GM19328 (cell line): Measurements from ENCODE around the gene REEP6.
"Not testable (repeated sequence)": the region's sequence is repeated elsewhere in the genome, so short reads cannot be mapped to it uniquely, and the experiment has no call there.

Experiments used
- ATAC-seq: cut with Tn5 transposase; IDR thresholded peaks from one replicate; pipeline ENCODE4 v1.9.1; 2021; ENCODE audit warnings: mild to moderate bottlenecking, moderate library complexity; ENCODE audit not compliant: unreplicated experiment

Gene REEP6

DNA sequence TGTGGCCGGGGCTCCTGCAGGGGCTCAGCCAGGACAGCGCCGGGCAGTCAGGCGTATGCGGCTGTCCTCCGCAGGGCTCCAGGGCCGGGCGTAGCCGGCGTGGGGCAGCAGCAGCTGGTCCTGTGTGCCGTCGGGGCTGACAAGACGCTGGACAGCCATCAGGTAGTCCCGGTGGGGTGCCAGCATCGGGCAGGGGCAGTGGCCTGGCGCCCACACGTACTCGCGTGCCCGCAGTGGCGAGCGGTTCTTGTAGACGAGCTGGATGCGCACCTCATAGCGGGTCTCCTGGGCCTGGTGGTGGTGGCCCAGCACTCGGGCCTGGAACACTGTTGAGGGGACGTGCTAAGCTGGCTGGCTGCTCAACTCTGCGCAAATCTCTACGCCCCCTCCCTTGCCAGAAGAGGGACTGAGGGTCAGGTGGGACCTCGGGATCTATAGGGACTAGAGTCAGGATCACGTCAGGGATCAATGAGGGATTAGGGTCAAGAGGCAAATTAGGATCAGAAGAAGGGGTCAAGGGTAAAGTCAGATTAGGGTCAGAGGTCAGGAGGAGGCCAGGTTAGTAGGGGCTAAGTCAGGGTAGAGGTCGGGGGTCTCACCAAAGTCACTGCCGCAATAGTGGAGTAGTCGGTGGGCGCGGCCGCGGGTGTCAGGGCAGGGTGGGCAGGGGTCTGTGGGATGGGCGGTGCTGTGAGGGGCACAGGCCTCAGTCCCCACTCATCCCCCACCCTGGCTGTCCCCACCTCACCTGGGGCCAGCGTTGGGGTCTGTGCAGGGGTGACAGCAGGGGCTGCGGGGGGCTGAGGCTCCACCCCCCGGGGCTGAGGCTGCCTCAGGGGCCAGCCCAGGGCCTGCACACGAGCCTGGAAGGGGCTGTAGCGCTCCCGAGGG, 15.3 kb downstream of the REEP6 start:
- ATAC-seq: no peak

DNA sequence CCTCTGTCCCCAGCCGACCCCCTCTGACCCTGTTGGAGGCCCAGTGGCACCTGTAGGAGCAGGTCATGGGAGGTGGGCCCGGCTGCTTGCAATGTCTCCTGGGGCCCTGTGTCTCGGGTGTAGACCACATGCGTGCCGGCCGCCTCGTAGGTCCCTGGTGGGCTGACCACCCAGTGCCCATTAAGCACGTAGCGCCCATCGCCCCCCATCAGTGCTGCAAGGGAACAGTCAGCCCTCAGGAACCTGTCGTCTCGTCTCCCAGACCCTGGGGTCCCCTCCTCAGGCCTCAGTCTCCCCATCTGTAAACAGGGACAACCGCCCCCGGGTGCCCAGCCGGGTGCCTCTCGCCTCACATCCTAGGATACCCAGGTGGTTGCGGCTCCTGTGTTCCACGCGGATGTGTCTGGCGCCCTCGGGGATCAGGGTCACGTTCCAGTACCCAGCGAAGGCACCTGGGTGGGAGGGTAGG, 16.2 kb downstream of the REEP6 start:
- ATAC-seq: no peak

DNA sequence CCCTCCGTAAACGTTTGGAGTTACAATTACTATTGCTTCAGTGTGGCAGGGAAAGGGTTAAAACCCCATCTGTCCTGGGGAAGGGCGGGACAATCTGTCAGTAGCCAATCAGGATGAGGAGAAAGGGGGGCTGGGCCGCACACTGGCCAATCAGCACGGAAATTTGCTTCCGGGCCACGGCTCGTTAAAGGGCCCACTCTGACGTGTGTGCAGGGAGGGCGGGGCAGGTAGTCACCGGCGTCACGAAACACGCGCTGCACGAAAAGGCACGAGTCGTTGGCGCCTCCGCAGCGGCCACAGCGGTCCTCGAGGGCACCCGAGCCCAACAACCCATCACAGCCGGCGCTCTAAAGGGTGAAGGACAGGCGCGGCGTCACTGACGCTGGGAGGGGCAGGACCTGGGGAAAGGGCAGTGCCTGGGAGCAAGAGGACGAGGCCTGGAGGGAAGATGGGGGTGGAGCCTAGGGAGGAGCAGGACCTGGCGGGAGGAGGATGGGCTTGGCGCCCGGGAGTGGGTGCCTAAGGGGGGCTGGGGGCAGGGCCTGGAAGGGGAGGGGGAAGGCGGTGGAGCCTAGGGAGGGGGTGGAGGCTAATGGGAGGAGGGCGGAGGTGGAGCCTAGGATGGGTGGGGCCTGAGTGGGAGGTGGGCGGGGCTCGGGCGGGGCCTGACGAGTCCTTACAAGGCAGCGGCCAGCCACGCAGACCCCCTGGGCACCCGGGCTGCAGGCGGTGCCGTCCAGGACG, 17.0 kb downstream of the REEP6 start:
- no peak for ATAC-seq

DNA sequence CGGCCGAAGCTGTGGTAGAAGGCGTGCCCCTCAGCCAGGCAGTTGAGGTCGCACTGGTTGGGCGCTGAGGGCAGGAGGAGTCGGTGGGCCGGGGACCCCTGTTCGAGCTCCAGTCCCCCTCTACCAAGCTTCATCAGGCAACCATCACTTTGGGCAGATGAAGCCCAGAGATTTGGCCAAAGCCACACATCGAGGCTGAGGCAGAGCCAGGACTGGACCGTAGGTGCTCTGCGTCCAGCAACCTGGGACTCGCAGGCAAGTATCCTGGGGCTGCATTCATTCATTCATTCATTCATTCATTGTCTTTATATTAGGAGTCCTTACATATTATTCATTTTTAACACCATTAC, 17.5 kb downstream of the REEP6 start:
- no peak for ATAC-seq

DNA sequence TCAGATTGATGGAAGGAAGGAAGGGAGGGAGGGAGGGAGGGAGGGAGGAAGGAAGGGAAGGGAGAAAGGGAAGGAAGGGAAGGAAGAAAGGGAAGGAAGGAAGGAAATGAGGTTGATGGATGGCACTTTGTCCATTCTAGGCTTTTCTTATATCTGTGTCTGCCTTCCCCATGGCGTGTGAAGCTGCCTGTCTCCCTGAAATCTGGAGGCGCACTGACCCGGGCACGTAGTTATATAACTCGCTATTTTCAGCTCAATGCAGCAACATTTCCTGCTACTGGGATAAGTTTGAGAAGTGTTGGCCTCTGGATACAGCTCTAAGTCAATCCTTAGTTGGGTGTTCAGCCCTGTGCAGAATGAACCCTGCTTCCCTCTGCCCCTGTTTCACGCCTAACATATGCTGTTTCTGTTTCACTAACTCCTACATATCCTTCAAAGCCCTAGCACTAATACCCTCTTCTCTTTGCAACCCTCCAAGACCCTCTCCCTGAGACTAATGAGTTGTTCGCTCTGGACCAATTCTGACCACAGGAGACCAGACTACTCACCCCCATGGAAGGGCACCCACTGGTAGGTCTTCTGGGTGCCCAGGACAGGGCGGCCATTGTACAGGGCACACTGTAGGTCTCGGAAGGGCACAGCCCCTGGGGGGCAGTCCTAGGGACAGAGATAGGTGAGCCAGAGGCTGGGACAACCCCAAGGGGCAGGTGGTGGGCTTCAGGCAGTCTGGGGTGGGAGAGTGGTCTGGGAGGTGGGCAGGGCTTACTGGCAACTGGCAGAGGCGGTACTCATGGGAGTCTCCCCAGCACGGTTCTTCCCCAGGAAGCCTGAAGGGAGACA, 18.8 kb downstream of the REEP6 start:
- ATAC-seq: no peak

DNA sequence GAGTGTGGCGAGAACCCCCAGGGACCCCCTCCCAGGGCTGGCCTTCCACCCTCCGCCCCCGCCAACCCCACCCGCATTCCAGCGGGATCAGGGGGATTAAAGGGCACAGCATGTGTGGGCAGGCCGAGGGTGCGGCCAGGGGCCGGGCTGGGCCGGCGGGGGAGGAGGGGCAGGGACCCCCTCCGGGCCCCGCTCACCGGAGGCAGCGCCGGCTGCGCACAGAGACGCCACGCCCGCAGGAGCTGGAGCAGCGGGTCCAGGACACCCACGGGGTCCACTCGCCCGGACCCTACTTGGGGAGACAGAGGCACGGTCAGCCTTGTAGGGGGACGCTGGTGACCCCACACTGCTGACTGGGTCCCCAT, 19.4 kb downstream of the REEP6 start:
- no peak for ATAC-seq

DNA sequence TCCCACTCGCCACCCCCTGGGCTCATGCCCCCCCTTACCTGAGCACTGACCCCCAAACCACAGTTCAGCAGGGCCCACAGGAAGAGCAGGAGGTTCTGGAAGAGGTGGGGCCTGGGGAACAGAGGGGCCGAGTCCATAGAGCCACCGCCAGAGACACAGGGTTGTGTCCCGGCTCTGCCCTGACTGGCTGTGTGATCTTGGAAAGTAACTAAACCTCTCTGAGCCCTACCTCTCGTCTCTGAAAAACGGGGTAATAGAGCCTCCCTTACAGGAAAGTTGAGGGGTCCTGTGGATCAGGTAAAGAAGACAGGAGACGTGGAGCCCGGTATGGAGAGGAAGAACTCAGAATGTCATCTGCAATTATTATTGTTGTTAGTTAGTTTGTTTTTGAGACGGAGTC, 19.8 kb downstream of the REEP6 start:
- no peak for ATAC-seq

DNA sequence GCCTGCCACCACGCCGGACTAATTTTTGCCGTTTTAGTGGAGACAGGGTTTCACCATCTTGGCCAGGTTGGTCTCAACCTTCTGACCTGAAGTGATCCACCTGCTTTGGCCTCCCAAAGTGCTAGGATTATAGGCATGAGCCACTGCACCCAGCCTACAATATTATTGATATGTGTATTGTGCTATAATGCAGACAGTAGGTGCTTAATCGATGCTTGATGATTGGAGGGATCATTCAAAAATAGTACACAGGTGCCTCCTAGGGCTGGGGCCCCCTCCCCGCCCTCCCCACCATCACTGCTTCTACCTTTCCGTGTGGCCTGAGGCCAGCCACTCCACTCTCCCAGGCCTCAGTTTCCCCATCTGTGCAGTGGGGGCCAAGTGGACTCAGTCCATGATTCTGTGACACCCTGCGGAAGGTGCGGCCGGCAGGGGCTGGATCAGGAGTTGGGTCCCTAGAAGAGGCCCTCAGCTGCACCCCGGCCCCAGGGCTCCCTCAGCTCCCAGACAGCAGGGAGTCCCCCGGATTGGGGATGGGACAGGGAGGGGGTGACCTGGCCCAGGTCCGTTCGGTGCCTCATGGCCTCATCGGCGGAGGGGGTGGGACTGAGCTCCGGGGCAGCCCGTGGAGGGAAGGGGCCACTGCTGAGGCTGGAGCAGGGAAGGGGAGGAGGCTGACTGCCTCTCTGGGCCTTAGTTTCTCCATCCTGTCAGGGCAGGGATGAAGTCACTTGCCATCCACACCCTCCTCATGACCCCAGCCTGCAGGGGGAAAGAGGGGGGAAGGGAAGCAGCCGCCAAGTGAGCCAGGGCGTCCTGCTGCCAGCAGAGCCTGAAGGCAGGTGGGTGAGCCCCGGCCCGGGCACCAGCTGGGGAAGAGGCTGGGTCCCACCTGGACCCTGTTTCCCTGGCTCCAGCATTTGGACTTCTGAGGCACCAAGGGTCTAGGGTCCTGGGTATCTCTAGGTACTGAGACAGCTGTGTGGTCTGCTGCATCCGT, 20.6 kb downstream of the REEP6 start:
- no peak for ATAC-seq

DNA sequence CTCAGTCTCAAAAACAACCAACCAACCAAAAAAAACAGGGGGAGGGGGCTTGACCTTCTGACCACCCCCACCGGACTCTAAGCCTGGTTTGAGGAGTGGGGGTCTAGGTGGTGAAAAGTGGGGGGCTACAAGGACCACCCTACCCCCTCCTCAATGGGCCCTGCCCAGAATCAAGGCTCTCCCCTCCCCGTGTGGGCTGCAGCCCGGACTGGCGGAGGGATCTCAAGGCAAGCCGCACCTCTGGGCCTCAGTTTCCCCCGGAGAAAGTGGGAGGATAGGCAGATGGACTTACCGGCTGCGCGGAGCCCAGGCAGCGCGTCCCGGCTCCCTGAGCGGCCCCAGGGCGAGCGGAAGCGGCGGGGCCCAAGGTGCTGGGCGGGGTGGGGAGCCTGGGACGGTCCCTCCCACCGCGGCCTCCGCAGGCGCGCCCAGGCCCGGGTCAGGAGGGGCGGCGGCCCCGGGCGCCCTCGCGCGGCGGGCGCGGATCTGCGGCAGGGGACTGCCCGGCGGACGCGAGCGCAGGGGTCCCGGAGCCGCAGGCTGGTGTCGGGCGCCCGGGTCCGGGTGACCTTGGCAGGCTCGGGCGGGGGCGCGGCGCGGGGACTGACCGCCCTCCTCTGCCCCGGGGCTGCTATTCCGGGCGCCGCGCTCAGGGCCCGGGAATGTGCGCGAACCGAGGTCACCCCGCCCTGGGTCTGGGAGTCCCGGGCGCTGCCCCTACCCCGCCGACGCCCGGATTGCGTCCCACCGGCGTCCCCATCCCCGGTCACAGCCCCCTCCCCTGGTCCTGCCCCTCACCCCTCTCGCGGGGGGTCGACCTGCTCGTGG, 21.9 kb downstream of the REEP6 start, which contains the start of gene ADAMTSL5:
Gene ADAMTSL5 (minus strand): TSS at position 349 of the 828 bp plus-strand sequence. CDS start 2,076 bp downstream, outside the sequence.
- ATAC-seq: no peak

DNA sequence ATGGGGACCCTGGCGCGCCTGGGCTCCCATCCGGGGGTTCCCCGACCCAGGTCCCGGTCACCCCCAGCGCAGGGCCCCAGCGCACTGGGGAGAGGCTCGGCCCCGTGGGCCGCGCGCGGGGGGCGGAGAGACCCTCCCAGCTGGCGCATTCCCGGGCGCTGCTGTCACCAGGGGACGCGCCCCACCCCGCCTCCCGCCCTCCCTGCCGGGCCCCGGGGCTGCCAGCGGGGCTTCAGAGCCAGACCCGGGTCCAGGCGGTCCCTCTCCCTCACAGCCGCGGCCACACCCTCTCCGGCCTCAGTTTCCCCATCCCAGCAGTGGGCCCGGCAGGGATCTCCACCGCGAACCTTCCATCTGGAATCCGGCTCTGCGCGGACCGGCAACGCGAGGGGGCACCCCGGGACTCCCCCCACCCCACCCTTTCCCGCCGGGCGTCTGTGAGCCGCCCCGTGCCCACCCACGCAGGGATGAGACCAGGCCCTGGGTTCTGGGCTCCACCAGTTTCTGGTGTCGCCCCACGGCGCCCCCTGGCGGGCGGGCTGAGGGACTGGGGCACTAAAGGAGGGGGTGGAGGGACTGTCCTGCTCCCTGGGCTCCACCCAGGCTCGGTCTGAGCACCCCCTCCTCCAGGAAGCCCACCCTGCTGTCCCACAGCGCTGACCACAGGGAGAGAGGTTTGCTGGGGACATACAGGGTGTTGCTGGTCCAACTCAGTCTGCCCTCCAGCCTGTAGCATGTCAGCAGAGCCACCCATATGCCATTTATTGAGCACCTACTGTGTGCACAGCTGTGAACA, 22.7 kb downstream of the REEP6 start:
- ATAC-seq: no peak

DNA sequence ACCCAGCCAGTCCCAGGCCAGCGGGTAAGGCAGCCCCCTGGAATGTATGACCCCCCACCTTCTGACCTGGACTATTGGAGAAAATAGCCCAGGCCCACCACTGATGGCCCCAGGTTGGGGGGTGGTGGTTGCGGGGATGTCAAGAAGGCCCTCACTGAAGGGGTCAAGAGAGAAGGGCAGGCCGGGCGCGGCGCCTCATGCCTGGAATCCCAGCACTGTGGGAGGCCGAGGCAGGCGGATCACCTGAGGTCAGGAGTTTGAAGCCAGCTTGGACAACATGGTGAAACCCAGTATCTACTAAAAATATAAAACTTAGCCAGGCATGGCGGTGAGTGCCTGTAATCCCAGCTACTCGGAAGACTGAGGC, 23.3 kb downstream of the REEP6 start:
- no peak for ATAC-seq

DNA sequence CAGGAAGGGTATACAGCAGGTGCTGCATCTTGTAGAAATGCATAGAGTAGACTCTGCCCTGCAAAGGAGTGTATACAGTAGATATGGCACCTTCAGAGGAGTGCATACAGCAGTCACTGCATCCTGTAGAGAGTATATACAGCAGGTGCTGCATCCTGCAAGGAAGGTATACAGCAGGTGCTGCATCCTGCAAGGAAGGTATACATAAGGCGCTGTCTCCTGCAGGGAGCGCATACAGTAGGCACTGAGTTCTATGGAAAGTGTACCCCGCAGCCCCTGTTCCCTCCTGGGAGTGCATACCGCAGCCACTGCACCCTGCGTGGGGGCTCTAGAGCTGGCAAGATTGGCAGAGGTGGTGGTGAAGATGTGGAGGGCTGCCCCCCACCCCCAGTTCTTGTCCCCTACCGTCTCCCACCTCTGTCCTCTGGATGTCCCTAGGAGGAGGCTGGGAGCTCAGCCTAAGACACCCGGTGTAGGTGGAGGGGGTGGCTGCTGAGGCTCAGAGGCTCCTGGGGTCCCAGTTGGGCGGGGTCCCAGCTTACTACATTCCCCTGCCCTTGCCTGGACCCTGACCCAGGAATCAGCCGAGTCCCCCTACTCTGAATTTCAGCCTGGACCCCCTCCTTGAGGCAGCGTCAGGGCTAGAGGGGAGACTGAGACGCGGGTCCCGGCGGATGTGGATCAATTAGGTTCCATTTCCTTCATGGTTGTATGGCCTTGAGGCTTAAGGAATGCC, 24.2 kb downstream of the REEP6 start:
- no peak for ATAC-seq

DNA sequence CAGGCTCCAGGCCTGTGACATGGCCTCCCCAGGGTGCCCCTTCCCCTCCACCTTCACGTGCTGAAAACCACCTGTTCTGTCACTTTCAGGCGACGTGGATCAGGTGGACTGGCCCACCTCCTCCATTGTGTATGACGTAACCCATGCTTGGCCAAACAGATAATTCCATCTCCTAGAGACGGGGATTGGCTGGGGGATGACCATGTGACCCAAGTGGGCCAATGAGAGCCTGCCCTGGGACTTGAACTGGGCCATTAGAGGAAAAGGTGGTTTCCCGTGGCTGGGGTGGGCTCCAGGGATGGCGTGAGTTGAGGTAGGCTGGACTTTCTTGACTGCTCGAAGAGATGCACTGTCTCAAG, 25.4 kb downstream of the REEP6 start:
- no peak for ATAC-seq

DNA sequence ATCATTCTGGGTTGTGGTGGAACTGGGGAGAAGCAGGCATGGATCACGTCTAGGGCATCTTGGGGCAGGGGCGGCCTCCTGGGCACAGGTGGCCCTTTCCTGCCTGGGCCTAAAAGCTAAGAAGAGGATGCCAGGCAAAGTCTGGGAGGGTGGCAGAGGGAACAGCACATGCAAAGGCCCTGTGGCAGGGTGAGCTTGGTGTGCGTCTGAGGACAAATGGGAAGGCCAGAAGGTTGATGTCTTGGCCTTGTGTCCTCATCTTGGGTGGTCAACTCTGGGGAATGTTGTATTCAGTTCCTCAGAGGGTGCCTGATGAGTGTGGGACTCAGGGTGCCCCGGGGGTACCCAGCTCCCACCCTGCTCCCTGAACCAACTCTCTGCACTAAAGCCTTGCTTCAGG, 27.5 kb downstream of the REEP6 start:
- no peak for ATAC-seq

DNA sequence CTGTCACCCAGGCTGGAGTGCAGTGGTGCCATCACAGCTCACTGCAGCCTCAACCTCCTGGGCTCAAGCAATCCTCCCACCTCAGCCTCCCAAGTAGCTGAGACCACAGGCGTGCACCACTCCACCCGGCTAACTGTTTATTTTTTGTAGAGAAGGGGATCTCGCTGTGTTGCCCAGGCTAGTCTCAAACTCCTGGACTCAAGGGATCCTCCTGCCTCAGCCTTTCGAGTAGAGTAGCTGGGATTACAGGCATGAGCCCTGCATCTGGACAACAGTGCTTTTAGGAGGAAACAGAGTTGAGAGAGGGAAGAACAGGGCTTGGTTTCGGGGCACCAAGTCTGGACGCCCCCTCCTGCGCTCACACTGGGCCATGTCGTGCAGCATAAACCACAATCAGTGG, 28.8 kb downstream of the REEP6 start:
- not testable (repeated sequence) for ATAC-seq

DNA sequence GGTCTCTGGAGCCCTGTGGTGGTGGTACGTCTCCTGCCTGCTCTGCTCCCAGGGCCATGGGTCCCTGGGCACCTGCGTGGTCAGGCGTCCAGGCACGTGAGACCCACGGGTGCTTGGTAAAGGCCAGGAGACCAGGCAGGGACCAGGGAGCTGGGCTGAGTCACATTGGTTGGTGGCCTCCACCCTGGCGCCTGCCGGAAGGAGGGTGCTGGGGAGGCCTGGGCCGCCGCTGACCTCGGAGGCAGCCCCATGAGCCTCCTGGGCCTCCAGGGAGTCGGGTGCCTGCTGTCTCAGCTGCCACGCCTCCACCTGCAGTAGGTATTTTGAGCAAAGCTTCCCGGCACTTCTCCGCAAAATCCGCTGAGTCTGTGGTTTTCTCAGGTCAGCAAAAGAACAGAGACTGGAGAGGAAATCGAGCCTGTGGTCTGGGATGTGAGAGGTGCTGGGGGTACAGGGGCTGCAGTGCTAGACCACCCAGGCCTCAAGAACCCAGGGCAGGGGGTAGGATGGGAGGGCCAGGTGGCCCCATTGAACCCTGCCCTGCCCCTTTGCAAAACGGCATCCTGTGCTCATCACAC, 29.3 kb downstream of the REEP6 start:
- no peak for ATAC-seq

DNA sequence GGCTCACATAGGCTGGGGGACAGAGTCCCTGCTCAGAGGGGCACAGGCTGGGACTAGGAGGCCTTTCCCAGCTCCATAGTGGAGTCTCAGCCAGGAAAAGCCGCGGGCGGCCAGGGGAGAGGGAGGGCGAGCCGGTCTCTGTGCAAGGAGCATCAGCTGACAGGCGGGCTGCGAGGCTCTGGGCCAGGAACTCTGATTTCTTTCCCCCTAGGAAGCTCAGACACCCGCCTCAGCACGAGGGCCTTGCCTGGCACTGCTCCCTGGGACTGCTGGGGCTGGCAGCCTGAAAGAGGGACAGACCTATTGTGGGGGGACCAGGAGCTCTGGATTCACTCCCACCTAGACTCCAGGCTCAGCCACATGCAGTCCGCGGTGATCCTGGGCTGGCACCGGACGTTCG, 30.7 kb downstream of the REEP6 start:
- ATAC-seq: no peak
